NCI-H345 (cell line): ENCODE measurements around the gene LRRC25.

Experiments
- DNase-seq: peaks from one replicate; lab custom pipeline; 2025; lab: John Stamatoyannopoulos, UW

Gene LRRC25

GRCh38 chr19:18397242-18398202 lies at the start of gene LRRC25:
Gene LRRC25 (minus strand): TSS chr19:18397622. CDS start chr19:18396963, 659 bp downstream.
- no peak for DNase-seq

GRCh38 chr19:18446811-18447359 lies 49.5 kb upstream of the LRRC25 start:
- DNase-seq: no peak

GRCh38 chr19:18446145-18446810 lies 48.9 kb upstream of the LRRC25 start:
- DNase-seq: no peak

GRCh38 chr19:18445262-18445948 lies 48.0 kb upstream of the LRRC25 start:
- DNase-seq: no peak

- DNase-seq: no peak
Observed at GRCh38 chr19:18444513-18444912, 47.1 kb upstream of the LRRC25 start.

- DNase-seq: no peak
Observed at GRCh38 chr19:18443831-18444230, 46.4 kb upstream of the LRRC25 start.

- no peak for DNase-seq
Observed at GRCh38 chr19:18443406-18443805, 46.0 kb upstream of the LRRC25 start.

- no peak for DNase-seq
Observed at GRCh38 chr19:18442941-18443340, 45.5 kb upstream of the LRRC25 start.

- no peak for DNase-seq
Observed at GRCh38 chr19:18441804-18442788, 44.7 kb upstream of the LRRC25 start.

GRCh38 chr19:18440936-18441803 lies 43.7 kb upstream of the LRRC25 start:
- DNase-seq: no peak

- peak; percentile 29 for DNase-seq
Observed at GRCh38 chr19:18440415-18440877, 43.0 kb upstream of the LRRC25 start.

- DNase-seq: no peak
Observed at GRCh38 chr19:18439910-18440237, 42.5 kb upstream of the LRRC25 start.

GRCh38 chr19:18439025-18439909 lies 41.8 kb upstream of the LRRC25 start:
- DNase-seq: no peak

- DNase-seq: no peak
Observed at GRCh38 chr19:18438331-18439024, 41.1 kb upstream of the LRRC25 start.

- DNase-seq: peak; percentile 58
Observed at GRCh38 chr19:18437491-18438330, 40.3 kb upstream of the LRRC25 start, which contains the start of gene ISYNA1. Gene ISYNA1 (minus strand): TSS chr19:18438133. CDS start chr19:18437979, 154 bp downstream.

- DNase-seq: peak; percentile 79
Observed at GRCh38 chr19:18436671-18437490, 39.5 kb upstream of the LRRC25 start.
